Coronary artery (tissue), 2 donors: ENCODE results near the gene PBOV1.

Experiments
- DNase-seq: peaks from one replicate; pipeline ENCODE4 v3.0.0-alpha.2; 2017; ENCODE audit warnings: low spot score
- H3K27ac ChIP-seq, 2 donors: fragments of 200-600 bp; sonication (generic); one replicate each; pipeline ENCODE4 v1.5.1; 2016 to 2019
- H3K4me3 ChIP-seq: fragments of 200-600 bp; sonication (generic); 2 replicates; pipeline ENCODE4 v1.5.1; 2016; ENCODE audit warnings: mild to moderate bottlenecking, moderate library complexity
- CTCF ChIP-seq: fragments of 200-600 bp; sonication (generic); IDR thresholded peaks from one replicate; pipeline ENCODE4 v1.5.1; 2019; ENCODE audit warnings: antibody characterized with exemption

Gene PBOV1

GRCh38 chr6:138230759-138231380 is 12.6 kb upstream of the PBOV1 start:
- Histone ChIP-seq H3K27ac (no peak overlapping the region), H3K4me3 (no peak overlapping the region)
- no peak for DNase-seq
- TF ChIP-seq CTCF = no peak

- no peak overlapping the region for H3K4me3 ChIP-seq
- no peak for TF ChIP-seq CTCF
- H3K27ac ChIP-seq = no peak overlapping the region
- DNase-seq = no peak
These were observed 11.9 kb upstream of the PBOV1 start for GRCh38 chr6:138230221-138230620.

- DNase-seq = no peak
- no peak for TF ChIP-seq CTCF
- Histone ChIP-seq H3K4me3 (no peak overlapping the region), H3K27ac (no peak overlapping the region)
These were observed 11.4 kb upstream of the PBOV1 start for GRCh38 chr6:138229663-138230179.

GRCh38 chr6:138229072-138229471 is 10.8 kb upstream of the PBOV1 start:
- no peak for TF ChIP-seq CTCF
- no peak for DNase-seq
- H3K4me3 ChIP-seq = no peak overlapping the region
- H3K27ac ChIP-seq = no peak overlapping the region

GRCh38 chr6:138227316-138227781 is 9.1 kb upstream of the PBOV1 start:
- DNase-seq = no peak
- H3K27ac ChIP-seq = no peak overlapping the region
- no peak overlapping the region for H3K4me3 ChIP-seq
- TF ChIP-seq CTCF = no peak

- H3K4me3 ChIP-seq = no peak overlapping the region
These were observed 8.5 kb upstream of the PBOV1 start for GRCh38 chr6:138226700-138227315.

More at GRCh38 chr6:138226700-138227315, 8.5 kb upstream of the PBOV1 start:
- no peak overlapping the region for H3K27ac ChIP-seq
- TF ChIP-seq CTCF = no peak
- DNase-seq = no peak
